ENCODE data around the gene ABRACL. TPM values are rescaled to one million over a fixed set of nuclear protein-coding genes. Genes with fewer than 3 reads are reported as not detected.
"Not testable (repeated sequence)": the region's sequence is repeated elsewhere in the genome, so short reads cannot be mapped to it uniquely, and the experiment has no call there.

Gene ABRACL
- total RNA-seq, 2 donors from 2014 or later, result 9.9 to 11.6 TPM

DNA sequence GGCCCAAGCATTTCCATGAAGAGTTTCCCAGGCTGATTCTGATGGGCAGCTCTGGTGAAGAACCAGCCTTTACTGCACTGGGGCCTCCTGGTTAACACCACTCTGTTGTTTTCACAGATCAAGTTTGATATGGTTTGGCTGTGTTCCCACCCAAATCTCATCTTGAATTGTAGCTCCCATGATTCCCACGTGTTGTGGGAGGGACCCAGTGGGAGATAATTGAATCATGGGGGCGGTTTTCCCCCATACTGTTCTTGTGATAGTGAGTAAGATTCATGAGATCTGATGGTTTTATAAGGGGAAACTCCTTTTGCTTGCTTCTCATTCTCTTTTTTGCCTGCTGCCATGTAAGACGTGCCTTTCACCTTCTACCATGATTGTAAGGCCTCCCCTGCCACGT is 20.4 kb downstream of the ABRACL start:
- intact Hi-C loops (cut with DNase I); DNase-seq; ATAC-seq: not testable (repeated sequence)

DNA sequence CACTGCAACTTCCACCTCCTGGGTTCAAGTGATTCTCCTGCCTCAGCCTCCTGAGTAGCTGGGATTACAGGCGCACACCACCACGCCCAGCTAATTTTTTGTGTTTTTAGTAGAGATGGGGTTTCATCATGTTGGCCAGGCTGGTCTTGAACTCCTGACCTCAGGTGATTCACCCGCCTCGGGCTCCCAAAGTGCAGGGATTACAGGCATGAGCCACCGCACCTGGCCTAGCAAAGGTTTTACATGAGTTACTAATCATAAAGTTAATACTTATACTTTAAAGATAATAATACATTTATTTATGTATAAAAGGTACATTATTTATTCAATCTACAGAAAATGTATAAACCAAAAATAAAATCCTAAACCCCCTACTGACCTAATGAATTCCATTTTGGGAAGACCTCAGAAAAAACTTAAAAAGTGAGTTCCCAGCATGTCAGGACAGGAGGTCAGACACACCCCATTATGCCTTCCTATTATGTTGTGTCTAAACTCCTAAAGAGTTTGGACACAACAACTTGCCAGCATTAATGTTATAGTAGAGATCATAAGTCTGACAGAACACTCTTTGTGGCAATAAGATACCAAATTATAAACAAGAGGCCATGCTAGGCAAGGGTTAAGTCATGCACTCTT is 21.7 kb downstream of the ABRACL start:
- intact Hi-C loops (cut with DNase I); ATAC-seq; DNase-seq: not testable (repeated sequence)

- intact Hi-C loops (cut with DNase I), result no loop called here
- DNase-seq (no peak), ATAC-seq (no peak)
Measured at GRCh38 chr6:139050770-139051313, 22.3 kb downstream of the ABRACL start.

DNA sequence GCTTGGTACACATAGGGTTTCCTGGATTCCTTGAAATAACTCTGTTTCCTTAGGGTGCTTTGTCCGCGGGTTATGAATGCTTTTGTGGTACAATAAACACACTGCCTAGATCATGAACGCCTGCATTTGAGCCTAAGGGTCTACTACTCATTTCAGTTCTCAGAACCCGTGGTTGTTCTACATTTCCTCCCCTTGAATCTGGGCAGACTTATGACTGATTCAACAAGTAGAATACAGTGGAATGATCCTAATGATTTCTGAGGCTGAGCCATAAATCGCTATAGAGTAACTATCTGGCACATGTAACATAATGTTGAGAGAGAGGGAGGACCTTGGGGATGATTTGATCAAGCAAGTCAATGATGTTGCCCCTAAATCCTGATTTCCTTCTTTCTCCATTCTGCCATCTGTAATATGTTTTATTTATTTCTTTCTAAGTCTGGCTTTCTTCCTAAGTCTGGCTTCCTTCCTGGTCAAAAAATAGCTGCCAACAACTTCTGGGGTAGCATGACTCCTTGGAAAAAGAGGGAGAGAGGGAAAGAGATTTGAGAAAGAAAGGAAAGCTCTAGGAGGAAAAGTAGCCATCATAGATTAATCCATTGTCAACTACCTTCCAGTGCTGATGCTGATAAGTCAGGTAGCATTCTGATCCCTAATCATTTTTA is 23.0 kb downstream of the ABRACL start:
- ATAC-seq, result no peak
- DNase-seq, result no peak
- intact Hi-C loops (cut with DNase I), result no loop called here

DNA sequence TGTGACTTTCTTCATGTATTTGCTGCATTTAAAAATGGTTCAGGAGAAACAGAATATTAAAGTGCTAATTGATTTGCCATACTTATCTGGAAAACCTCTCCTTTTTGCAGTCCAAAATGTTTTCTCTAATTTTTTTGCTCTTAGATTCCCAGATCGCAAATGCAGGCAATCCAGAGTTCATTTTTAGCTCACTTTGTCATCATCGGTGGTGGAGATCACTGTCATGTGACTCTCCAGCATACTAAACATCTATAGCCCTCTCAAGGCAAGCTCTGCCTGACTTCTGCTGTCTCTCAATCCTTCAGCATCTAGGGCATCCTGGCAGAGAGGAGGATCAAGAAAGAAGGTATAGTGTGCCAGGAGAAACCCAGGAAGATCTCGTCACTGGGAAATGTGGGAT is 24.8 kb downstream of the ABRACL start:
- intact Hi-C loops (cut with DNase I), result no loop called here
- DNase-seq (no peak), ATAC-seq (no peak)

DNA sequence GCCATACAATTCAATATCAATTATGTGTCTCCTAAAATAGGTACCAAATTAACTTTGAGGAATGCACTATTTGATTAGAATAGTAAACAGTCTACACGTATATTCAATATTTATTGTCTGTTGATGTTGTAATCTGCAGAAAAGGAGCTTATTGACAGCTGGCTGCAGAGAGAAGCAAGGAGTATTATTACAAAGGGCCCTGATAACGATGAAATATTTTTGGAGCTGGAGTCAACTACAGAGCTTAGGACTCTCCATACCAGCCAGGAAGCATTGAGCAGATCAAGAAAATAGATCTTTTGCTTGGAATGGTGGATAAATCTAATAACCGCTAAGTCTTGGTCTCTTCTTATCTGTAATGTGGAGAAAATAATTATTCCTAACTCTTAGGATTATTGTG is 25.5 kb downstream of the ABRACL start:
- DNase-seq (no peak), ATAC-seq (no peak)
- intact Hi-C loops (cut with DNase I), result no loop called here

DNA sequence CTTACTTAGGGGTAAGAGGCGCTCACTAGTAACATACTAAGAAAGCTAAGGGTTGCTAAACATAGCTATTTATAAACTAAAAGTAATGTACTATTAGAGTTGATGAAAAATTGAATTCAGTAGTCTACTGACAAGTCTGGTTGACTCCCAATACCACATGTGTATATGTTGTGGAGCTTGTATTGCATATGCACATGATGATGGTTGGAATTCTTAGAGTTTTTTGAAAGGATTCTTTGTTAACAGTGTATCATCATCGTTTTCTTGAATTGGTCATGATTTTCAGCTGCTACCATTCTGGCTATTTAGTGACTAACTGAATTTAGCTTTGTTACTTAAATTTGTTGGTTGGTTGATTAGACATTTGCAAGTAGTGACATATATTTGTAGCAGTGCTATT is 27.2 kb downstream of the ABRACL start:
- ATAC-seq (no peak), DNase-seq (no peak)
- intact Hi-C loops (cut with DNase I), result no loop called here

DNA sequence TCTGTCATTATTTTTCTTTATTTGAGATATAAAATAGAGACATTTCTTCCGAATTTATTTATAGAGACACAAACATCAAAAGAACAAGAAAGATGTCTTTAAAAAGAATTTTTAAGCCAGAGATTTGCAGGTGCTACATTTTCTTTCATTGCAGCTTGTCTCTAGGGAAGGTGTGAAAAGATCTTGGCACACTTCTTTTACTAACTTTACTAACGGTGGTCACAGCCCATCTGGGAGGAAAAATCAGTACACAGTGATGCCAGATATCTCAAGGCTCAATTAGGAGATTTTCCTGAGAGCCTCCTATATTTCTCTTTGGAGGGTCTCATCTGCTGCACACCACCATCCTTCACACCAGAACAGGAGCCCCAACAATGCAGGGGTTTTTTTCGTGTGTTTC is 29.5 kb downstream of the ABRACL start:
- DNase-seq (no peak), ATAC-seq (no peak)
- intact Hi-C loops (cut with DNase I), result no loop called here

DNA sequence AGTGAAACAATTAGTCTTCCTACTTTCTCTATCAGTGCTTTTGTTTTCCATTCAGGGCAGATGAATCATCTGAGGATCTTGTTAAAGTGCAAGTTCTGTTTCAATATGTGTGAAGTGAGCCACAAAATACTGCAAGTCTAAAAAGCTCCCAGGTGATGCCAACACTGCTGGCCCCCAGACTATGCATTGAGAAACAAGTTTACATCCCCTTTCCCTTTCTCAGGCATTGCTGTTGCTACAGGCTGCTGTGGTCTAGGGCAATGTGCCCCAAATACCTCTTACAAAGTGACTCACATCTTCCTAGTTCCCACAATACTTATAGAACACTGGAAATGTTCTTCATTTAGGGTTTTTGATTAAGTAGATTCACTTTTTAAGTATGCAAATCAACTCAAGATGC is 31.8 kb downstream of the ABRACL start:
- intact Hi-C loops (cut with DNase I), result no loop called here
- DNase-seq (no peak), ATAC-seq (no peak)

- DNase-seq, result no peak
- intact Hi-C loops (cut with DNase I), result no loop called here
Measured at GRCh38 chr6:139062932-139063646, 34.5 kb downstream of the ABRACL start.

GRCh38 chr6:139064981-139065665 is 36.6 kb downstream of the ABRACL start:
- intact Hi-C loops (cut with DNase I), result no loop called here
- no peak for DNase-seq
- ATAC-seq, result no peak

More at GRCh38 chr6:139062932-139063646, 34.5 kb downstream of the ABRACL start:
- ATAC-seq, result no peak

DNA sequence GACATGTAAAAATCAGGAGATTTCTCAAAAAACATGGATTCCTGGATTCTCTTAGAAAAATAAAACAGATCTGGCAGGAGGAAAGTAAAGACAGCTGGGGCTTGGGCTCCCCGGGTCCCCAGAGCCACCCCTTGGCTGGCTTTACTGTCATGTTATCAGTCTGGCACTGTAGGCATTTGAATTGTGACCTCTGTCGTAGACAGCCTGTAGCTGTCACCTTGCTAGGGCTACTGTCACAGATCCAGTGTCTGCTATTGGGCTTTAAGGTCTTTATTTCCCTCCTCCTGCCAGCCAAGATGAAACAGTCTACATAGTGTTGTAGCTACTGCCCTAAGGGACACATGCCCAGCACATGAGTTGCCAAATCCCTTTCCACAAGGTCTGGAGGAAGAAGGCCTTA is 37.5 kb downstream of the ABRACL start:
- peak; percentile 71 to 74 for ATAC-seq
- intact Hi-C loops (cut with DNase I), result no loop called here
- no peak for DNase-seq

- ATAC-seq, result no peak
- intact Hi-C loops (cut with DNase I), result no loop called here
Measured at GRCh38 chr6:139068846-139069245, 40.3 kb downstream of the ABRACL start.

DNA sequence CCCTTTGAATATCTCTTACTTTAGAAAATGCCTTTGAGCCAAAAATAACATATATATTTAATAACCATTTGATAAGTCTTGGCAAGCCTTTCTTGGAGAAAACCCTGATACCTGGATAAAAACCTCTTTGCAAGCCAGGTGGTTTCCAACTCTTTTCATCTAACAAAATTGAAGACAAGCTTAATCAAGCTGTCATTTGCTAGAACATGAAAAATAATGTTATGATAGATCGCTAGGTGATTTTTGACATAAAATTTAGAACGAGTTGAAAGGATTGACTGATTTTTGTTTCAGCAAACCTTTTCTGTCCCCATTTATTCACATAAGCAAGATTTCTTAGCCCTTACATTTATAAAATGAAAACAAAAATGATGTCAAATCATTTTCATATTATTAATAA is 44.6 kb downstream of the ABRACL start:
- ATAC-seq (no peak), DNase-seq (no peak)
- intact Hi-C loops (cut with DNase I), result no loop called here

More at GRCh38 chr6:139068846-139069245, 40.3 kb downstream of the ABRACL start:
- no peak for DNase-seq

GRCh38 chr6:139079018-139079417 is 50.5 kb downstream of the ABRACL start:
- ATAC-seq, result no peak
- intact Hi-C loops (cut with DNase I), result no loop called here
- no peak for DNase-seq

DNA sequence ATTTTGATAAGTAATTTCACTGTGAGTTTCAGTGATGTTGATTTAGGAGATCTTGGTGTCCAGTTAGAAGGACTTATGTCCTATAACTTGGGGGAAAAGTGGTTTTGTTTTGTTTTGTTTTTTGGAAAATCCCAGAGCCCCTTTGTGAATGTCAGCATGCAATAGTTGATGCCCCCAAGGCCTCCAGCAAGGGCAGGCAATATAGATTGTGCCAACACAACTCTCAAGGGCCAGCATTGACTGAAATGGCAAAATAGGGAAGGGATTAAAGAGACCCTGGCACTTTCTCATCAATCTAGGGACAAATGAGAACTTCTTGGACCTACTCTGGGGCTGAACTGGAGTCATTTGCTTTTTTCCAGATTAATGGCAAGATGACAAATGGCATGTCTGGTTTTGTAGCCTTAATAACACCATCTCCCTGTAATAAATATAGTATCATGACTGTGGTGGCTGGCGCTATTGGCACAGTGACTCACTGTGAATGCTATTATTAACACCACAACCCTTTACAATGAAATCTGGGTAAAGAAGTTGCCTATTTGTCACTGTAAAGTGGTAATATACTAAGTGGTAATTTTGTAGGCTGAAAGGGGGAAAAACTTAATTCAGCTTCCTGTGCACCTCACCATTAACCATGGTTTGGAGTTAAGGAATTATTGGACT is 51.8 kb downstream of the ABRACL start:
- intact Hi-C loops (cut with DNase I), result no loop called here
- DNase-seq, result no peak
- ATAC-seq, result peak; percentile 61 to 77

DNA sequence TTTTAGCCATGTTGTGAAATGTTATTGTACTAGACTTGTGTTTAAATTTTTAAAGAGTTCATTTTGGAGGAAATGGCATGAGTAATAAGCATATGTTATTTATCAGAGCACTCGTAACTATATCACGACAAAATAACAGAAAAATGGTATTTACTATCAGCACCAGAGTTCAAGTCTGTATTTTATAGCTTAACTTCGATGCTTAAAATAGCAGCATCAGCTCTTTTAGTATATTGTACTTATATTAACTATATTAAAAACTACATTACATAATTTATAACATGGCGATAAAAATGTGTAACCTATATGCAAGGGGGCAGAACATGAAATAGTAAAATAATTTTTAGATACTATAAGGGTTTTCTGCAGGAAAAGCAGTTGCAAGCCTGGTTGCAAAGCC is 52.9 kb downstream of the ABRACL start:
- DNase-seq (no peak), ATAC-seq (no peak)
- intact Hi-C loops (cut with DNase I), result no loop called here

GRCh38 chr6:139082370-139082769 is 53.8 kb downstream of the ABRACL start:
- DNase-seq (no peak), ATAC-seq (peak in 1 of 2 donors; percentile 55)
- intact Hi-C loops (cut with DNase I), result no loop called here

DNA sequence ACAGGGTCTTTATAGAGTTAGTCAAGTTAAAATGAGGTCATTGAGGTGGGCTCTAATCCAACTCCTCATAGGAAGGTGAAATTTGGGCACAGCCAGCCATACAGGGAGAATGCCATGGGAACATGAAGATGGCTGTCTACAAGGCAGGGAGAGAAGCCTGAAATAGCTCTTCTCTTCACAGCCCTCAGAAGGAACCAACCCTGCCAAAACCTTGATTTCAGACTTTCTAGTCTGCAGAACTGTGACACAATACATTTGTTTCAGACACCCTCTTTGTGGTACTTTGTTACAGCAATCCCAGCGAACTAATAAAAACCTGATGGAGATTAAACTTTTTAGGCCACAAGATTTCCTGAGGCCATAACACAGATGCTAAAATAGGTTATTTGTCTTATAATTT is 63.3 kb downstream of the ABRACL start:
- DNase-seq (no peak), ATAC-seq (no peak)
- intact Hi-C loops (cut with DNase I), result no loop called here
